Keratinocyte (primary cell): ENCODE data around the gene SH3D21. TPM values are rescaled to one million over a fixed set of nuclear protein-coding genes. Genes with fewer than 3 reads are reported as not detected.
A peak's percentile ranks its signal among the peaks of the same experiment; 100 is the strongest.

Source experiments
- DNase-seq: peaks from one replicate; pipeline ENCODE4 v3.0.0-alpha.2; 2011; ENCODE audit warnings: low read depth, missing footprints, low spot score
- FAIRE-seq: peaks from 2 replicates; lab custom pipeline; 2011; peaks lifted over from hg19 to GRCh38; lab: Jason Lieb, UNC
- H2AFZ ChIP-seq: 2 replicates; pipeline ENCODE4 v1.6.0; 2012; ENCODE audit warnings: low read length, control low read depth, inconsistent platforms; ENCODE audit not compliant: control insufficient read depth
- H3K27ac ChIP-seq: 2 replicates; pipeline ENCODE4 v1.5.1; 2011; ENCODE audit warnings: low read length; ENCODE audit not compliant: control insufficient read depth, insufficient read depth
- H3K27me3 ChIP-seq: 3 replicates; pipeline ENCODE4 v1.6.0; 2011; ENCODE audit warnings: low read length; ENCODE audit not compliant: control insufficient read depth, insufficient read depth; ENCODE audit errors: extremely low read depth
- H3K36me3 ChIP-seq, 2 experiments: 2 replicates in 1 of 2; 3 replicates in 1 of 2; pipeline ENCODE4 v1.5.1; 2011; ENCODE audit warnings: low read length in 2 of 2, mild to moderate bottlenecking in 1 of 2; ENCODE audit not compliant: control insufficient read depth in 2 of 2, insufficient read depth in 2 of 2; ENCODE audit errors: extremely low read depth in 1 of 2
- H3K4me1 ChIP-seq: 3 replicates; pipeline ENCODE4 v1.5.1; 2011; ENCODE audit warnings: low read length; ENCODE audit not compliant: control insufficient read depth, insufficient read depth; ENCODE audit errors: extremely low read depth
- H3K4me2 ChIP-seq: 3 replicates; pipeline ENCODE4 v1.6.0; 2011; ENCODE audit warnings: low read depth, low read length; ENCODE audit not compliant: control insufficient read depth, insufficient read depth; ENCODE audit errors: extremely low read depth
- H3K4me3 ChIP-seq, 3 experiments: fragments of 200-600 bp in 1 of 3; sonication (generic) in 1 of 3; 2 replicates in 2 of 3; 3 replicates in 1 of 3; pipeline ENCODE4 v1.5.1; 2011 to 2016; ENCODE audit warnings: low read length in 3 of 3, mild to moderate bottlenecking in 3 of 3, control low read depth in 2 of 3, inconsistent platforms in 1 of 3, low read depth in 1 of 3, mixed read lengths in 1 of 3, mixed run types in 1 of 3, moderate library complexity in 1 of 3; ENCODE audit not compliant: control insufficient read depth in 2 of 3, insufficient read depth in 2 of 3; ENCODE audit errors: extremely low read depth in 1 of 3
- H3K79me2 ChIP-seq: 2 replicates; pipeline ENCODE4 v1.6.0; 2012; ENCODE audit warnings: low read length; ENCODE audit not compliant: control insufficient read depth, insufficient read depth
- H3K9ac ChIP-seq: 3 replicates; pipeline ENCODE4 v1.6.0; 2011; ENCODE audit warnings: low read length; ENCODE audit not compliant: control insufficient read depth, insufficient read depth; ENCODE audit errors: extremely low read depth
- H3K9me1 ChIP-seq: 3 replicates; pipeline ENCODE4 v1.6.0; 2011; ENCODE audit warnings: low read length; ENCODE audit not compliant: control insufficient read depth, insufficient read depth; ENCODE audit errors: extremely low read depth
- H3K9me3 ChIP-seq: 2 replicates; pipeline ENCODE4 v1.5.1; 2012; ENCODE audit warnings: low read depth, low read length; ENCODE audit not compliant: control insufficient read depth
- H4K20me1 ChIP-seq: 3 replicates; pipeline ENCODE4 v1.6.0; 2011; ENCODE audit warnings: low read length; ENCODE audit not compliant: control insufficient read depth, insufficient read depth; ENCODE audit errors: extremely low read depth
- CTCF ChIP-seq, 3 experiments: IDR thresholded peaks in 1 of 3; conservative IDR thresholded peaks in 1 of 3; optimal IDR thresholded peaks in 1 of 3; 2 replicates in 2 of 3; 3 replicates in 1 of 3; pipeline versions ENCODE3 to v1.5.1; 2011; ENCODE audit warnings: low read length in 3 of 3, mild to moderate bottlenecking in 3 of 3, moderate library complexity in 2 of 3, control low read depth in 1 of 3, inconsistent platforms in 1 of 3; ENCODE audit not compliant: insufficient read depth in 2 of 3; ENCODE audit errors: extremely low read depth in 1 of 3
- EZH2 ChIP-seq: IDR thresholded peaks from one replicate; pipeline ENCODE4 v1.6.1; 2012; ENCODE audit warnings: inconsistent platforms, mild to moderate bottlenecking, low read length, moderate library complexity
- dilution Hi-C: fragments of 300-500 bp; cut with MboI; formaldehyde crosslinking; loops from one replicate; pipeline ENCODE4 v1.7.0; 2020; ENCODE audit warnings: low sequenced_read_pairs; ENCODE audit not compliant: extremely low pct_ligation_motif_present
- polyA plus RNA-seq, 5 experiments: library from polyadenylated mRNA; depleted of rRNA in 3 of 5; stranded (reverse) in 3 of 5; stranded (forward) in 1 of 5; unstranded in 1 of 5; fragments of >200 nt; gene quantifications; 1 replicate in 1 of 5; 2 replicates in 3 of 5; 3 replicates in 1 of 5; pipeline versions ENCODE4 v1.2.1 to v1.2.3, GENCODE V29; 2011 to 2012; ENCODE audit warnings: missing spikeins in 2 of 5, low read depth in 1 of 5, low replicate concordance in 1 of 5

Gene SH3D21
- polyA plus RNA-seq, 1 donor (not counting 4 experiments of a cell fraction or from before 2014, with no cell fraction given) = 7.1 TPM

- peak overlapping the region; percentile 78 for H3K9ac ChIP-seq
- no peak overlapping the region for H3K4me3 ChIP-seq
- H3K79me2 ChIP-seq = no peaks in the 10 kb centered on the region
- FAIRE-seq = peak; percentile 93
- no peaks in the 10 kb centered on the region for H3K27me3 ChIP-seq
- H3K36me3 ChIP-seq = peaks cover 42 to 59% of the 10 kb centered on the region in 2 experiments
- no peaks in the 10 kb centered on the region for H3K9me3 ChIP-seq
- no peak for TF ChIP-seq EZH2
- no peak for TF ChIP-seq CTCF (optimal IDR thresholded peaks at IDR 0.05 in 1 of 3, IDR thresholded peaks at IDR 0.05 in 1 of 3, conservative IDR thresholded peaks at IDR 0.05 in 1 of 3; ENCODE audit: extremely low read depth in 1 of 3, insufficient read depth in 2 of 3, low read length in 3 of 3)
- no peaks in the 10 kb centered on the region for H4K20me1 ChIP-seq
- no peak overlapping the region for H2AFZ ChIP-seq
- peaks cover 49% of the 10 kb centered on the region for H3K4me1 ChIP-seq
- peaks cover 6% of the 10 kb centered on the region for H3K9me1 ChIP-seq
- no peak overlapping the region for H3K4me2 ChIP-seq
- dilution Hi-C loops = no loop called here
- H3K27ac ChIP-seq = peak overlapping the region; percentile 96
- DNase-seq = no peak
Measured at GRCh38 chr1:36349241-36349671, 43.1 kb downstream of the SH3D21 start.

- no peaks in the 10 kb centered on the region for H3K27me3 ChIP-seq
- H2AFZ ChIP-seq = no peak overlapping the region
- H3K9me1 ChIP-seq = peaks cover 6% of the 10 kb centered on the region
- H3K79me2 ChIP-seq = no peaks in the 10 kb centered on the region
- H3K9me3 ChIP-seq = no peaks in the 10 kb centered on the region
- no peak overlapping the region for H3K4me3 ChIP-seq
- FAIRE-seq = no peak
- no peaks in the 10 kb centered on the region for H4K20me1 ChIP-seq
- peak overlapping the region; percentile 87 for H3K4me2 ChIP-seq
- TF ChIP-seq EZH2 = no peak
- no peak for TF ChIP-seq CTCF (optimal IDR thresholded peaks at IDR 0.05 in 1 of 3, IDR thresholded peaks at IDR 0.05 in 1 of 3, conservative IDR thresholded peaks at IDR 0.05 in 1 of 3; ENCODE audit: extremely low read depth in 1 of 3, insufficient read depth in 2 of 3, low read length in 3 of 3)
- no peak for DNase-seq
- peak overlapping the region; percentile 78 for H3K9ac ChIP-seq
- peaks cover 49% of the 10 kb centered on the region for H3K4me1 ChIP-seq
- dilution Hi-C loops = no loop called here
- peaks cover 44 to 59% of the 10 kb centered on the region in 2 experiments for H3K36me3 ChIP-seq
- peak overlapping the region; percentile 96 for H3K27ac ChIP-seq
Measured at GRCh38 chr1:36349839-36350238, 43.7 kb downstream of the SH3D21 start.
